HFF-Myc (cell line): ENCODE measurements around the gene SRP72.
A peak's percentile ranks its signal among the peaks of the same experiment; 100 is the strongest.

Source experiments
- DNase-seq: peaks from one replicate; pipeline ENCODE4 v3.0.0-alpha.2; 2011; ENCODE audit warnings: low read depth; ENCODE audit errors: extremely low read depth
- H3K4me3 ChIP-seq: replicated peaks from 2 replicates; pipeline ENCODE4 v1.5.1; 2011; ENCODE audit warnings: low read depth, mild to moderate bottlenecking, control low read depth, low read length
- TF ChIP-seq, protein P1 (sequence below): IDR thresholded peaks from 2 replicates; pipeline ENCODE4 v1.5.1; 2012; ENCODE audit warnings: mild to moderate bottlenecking, low read depth, low read length, control low read depth; ENCODE audit errors: missing control alignments

The SRP72 gene

GRCh38 chr4:56540826-56541225 is 73.4 kb downstream of the SRP72 start:
- TF ChIP-seq, protein P1, sequence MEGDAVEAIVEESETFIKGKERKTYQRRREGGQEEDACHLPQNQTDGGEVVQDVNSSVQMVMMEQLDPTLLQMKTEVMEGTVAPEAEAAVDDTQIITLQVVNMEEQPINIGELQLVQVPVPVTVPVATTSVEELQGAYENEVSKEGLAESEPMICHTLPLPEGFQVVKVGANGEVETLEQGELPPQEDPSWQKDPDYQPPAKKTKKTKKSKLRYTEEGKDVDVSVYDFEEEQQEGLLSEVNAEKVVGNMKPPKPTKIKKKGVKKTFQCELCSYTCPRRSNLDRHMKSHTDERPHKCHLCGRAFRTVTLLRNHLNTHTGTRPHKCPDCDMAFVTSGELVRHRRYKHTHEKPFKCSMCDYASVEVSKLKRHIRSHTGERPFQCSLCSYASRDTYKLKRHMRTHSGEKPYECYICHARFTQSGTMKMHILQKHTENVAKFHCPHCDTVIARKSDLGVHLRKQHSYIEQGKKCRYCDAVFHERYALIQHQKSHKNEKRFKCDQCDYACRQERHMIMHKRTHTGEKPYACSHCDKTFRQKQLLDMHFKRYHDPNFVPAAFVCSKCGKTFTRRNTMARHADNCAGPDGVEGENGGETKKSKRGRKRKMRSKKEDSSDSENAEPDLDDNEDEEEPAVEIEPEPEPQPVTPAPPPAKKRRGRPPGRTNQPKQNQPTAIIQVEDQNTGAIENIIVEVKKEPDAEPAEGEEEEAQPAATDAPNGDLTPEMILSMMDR: no peak
- no peak for DNase-seq
- no peak overlapping the region for H3K4me3 ChIP-seq

- TF ChIP-seq, protein P1: peak; percentile 100
- DNase-seq: peak; percentile 50
- H3K4me3 ChIP-seq: peak overlapping the region; percentile 29
Observed at GRCh38 chr4:56544573-56545131, 77.2 kb downstream of the SRP72 start.

DNA sequence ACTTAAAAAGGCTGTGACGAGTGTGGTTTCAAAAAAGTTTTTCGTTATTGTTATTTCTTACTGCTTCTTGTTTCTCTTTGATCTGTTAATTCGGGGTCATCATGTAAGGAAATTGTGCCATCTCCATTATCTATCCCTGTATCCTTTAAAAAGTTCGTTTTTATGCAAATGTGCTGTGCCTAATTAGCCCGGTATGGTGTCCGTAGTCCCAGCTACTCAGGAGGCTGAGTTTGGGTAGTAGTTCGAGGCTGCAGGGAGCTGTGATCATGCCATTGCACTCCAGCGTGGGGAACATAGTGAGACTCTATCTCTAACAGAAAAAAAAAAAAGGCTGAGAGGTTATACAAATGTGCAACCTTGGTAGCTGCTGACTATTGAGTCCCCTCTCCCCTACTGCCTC is 83.2 kb downstream of the SRP72 start:
- H3K4me3 ChIP-seq: no peak overlapping the region
- DNase-seq: no peak
- TF ChIP-seq, protein P1: no peak

GRCh38 chr4:56551516-56551915 is 84.1 kb downstream of the SRP72 start:
- H3K4me3 ChIP-seq: no peak overlapping the region
- TF ChIP-seq, protein P1: no peak
- no peak for DNase-seq

DNA sequence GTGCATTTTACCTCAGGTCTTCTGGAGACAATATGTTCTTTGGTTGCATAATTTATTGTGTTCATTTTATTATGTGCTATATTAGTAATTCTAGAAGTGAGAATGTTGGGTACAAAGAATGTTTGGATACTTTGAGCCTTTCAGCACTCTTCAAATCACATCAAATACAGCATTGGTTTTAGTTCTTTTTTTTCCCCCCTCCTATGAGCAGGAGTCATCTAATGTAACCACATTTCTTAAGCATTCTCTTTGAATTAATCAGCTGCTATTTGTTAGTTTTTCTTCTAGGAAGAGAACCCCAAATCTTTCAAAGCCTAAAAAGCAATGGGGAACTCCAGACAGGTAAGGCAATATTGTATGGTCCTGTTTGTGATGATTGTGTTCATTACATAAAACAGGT is 84.9 kb downstream of the SRP72 start:
- no peak overlapping the region for H3K4me3 ChIP-seq
- TF ChIP-seq, protein P1: no peak
- DNase-seq: no peak
